DMS153 (cell line): ENCODE measurements around the gene VPS13D.

Source experiments
- DNase-seq: peaks from one replicate; lab custom pipeline; 2025; lab: John Stamatoyannopoulos, UW

The VPS13D gene

DNA sequence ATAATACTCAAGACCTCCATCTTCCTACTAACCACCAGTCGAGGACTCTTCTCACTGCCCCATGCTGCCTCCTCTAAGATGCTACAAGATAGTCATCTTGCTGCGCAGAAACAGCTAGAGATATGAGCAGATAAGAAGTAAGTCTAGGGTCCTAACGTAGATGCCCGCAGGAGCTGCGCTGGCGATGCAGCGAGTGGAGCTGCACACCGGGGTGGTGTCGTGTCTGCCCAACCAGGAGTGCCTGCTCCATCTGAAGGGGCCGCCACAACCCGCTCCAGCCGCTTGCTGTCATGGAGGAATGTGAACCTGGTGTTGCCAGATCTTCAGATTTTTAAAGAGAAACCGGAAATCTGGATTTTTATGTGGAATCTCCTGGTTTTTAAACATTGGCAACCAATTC lies 175.1 kb downstream of the VPS13D start:
- no peak for DNase-seq

DNA sequence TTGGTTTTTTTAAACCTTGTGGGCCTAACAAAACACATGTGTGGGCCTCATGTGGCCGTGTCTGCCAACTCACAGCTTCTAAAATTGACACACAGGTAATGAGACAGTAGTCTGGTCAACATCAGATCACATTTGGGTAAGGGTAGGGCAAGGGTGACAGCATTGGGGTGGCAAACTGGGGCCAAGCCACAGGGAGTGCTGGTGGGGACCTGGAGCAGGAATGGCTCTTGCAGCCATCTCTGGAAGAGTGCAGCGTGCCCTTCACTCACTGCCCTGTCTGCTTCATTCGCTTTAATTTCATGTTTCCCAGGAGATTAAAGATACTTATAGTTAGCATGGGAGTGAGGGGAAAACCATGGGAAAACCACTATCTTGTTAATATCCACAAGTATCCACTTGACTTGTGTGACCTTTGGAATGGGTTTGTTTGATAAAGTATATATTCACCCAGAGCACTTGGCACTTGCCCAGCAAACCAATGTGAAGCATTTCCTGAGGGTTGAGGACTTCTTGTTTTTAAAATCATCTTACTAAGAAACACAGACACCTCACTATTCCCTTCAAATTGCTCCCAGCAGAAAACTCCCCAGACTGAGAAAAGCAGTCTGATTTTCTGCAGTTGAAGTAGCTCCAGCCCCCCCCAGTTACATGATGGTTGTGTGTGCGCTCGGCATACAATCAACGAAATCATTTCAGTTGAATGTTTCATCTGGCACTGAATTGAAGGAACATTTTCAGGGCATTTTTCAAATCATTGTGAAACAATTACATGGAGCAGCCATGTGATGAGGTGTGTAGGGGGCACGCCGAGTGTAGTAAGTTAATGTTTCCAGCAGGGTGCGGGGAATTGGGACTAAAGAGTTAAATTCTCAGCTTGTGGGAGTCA lies 175.7 kb downstream of the VPS13D start:
- DNase-seq: no peak

DNA sequence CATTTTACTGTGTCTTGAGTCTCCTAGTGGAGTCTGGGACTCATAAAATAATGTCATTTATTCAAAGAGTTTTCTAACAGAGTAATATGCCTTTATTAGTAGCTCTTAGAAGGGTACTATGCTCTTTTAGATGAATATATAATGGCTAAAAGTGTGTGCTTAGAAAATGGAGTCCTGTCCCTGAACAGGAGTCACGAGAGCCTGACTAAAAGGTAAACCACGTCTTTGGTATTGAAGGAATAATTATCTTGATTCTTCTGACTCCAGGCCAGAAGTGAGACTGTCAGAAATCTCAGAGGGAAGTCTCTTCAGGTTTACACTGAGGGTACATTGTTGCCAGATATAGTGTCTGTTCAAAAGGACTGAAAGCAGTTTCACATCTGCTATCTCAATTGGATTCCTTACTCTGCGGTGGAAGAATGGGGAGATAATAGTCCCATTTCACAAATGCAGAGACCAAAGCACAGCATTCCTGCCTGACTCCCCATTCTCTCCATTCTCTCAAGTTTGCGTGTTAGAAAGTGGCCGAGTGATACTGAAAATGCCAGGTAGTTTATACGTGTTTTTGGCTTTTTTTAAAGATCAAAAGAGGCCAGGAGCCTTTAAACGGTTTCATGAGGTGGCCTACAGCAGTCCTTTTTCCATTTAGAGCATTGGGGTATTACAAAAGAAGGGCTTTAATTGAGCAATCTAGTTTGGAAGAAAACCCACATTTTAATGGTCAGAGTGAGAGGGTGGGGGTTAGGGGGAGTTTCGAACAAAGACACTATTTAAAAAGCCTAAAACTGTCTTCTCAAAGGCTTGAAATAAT lies 176.6 kb downstream of the VPS13D start:
- DNase-seq: no peak

DNA sequence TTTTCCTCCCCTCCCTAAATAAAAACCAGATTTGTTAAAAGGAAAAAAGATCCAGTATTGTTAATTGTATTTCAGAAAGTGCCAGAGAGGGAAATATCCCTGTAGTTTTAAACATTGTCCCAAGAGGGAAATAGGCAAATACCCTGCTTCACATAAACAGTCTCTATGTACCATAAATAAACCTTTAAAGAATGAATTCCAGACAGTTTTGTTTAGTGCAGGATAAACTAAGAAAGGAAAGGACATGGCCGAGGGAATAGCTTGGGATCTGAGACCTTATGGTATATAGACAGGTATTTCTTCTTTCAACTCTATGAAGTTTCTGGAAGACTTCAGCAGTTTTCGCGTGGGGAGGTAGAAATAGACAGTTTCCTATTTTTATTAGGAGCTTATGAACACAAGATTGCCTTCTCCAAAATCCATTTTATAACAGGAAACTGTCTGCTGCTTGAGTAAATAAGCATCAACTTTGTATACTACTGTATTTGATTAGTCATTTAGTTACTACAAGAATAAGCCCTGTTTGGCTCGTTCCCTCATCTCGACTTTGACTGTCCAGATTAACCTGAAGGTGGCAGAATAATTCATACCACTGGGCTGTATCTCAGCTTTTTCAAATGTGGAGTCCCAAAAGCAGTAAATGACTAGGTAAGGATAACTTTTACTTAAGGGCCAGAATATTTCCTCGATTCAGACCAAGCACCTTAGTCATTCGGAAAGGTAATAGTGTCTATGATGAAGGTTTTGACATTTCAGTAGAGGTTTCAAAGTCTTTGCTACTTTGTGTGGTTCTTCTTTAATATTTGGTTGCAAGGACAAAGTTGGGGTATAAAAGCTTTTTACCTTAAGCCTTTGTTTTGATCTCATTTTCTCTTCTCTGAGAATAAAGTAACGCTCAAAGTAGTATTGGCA lies 177.5 kb downstream of the VPS13D start:
- DNase-seq: no peak

DNA sequence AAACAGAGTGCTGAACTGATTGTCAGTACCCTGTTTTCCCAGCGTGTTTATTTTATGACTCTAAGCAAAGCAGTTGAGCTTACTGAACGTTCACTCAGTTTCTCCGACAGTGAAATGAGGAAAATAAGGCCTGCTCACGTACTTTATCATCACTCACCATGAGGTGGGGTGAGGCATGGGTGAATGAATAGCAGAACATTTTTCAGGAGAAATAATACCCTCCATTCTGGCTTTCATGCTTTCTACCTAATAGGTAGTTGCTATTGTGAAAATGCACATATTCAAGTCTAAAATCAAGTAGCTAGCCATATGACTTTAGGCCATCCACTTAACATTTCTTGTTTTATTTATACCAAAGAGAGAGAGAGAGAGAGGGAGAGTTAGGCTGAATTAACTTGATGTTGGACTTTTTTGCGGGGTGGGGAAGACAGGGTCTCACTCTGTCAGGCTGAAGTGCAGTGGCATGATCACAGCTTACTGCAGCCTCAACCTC lies 178.2 kb downstream of the VPS13D start:
- DNase-seq: no peak

DNA sequence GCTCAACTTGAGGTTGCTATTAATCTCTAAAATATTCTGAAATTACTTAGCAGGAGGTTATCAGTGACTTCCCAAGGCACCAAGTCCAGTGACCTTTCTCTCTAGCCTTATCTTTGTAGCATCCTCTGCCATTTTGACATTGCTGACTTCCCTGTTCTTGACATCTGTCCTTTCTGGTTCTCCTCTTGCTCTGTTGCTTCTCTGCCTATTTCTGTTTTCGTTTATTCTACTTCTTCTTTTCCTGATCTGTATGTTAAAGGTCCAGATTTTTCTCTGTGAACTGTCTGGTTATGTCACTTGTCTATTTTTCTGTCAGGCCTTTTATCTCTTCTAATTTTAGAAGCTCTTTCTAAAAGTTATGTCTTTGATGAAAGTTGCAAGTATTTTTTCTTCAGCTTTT lies 178.8 kb downstream of the VPS13D start:
- no peak for DNase-seq

DNA sequence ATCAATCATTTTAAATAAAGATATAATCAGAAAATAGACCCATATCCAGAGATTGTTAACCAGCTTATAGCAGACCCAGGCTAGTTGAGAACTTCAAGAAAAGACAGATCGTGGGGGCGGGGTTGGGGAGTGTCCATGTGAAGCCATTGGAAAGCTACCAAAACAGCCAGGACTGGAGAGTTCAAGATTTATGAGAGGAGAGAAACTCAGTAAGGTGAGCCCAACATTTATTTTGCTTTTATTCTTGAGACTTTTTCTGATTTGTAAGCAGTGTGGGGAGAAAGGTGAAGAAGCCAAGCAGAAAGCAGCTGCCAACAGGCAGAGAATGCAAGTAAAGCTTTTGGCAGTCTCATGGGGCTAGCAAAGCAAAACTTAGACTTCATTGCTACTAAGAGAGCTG lies 179.9 kb downstream of the VPS13D start:
- no peak for DNase-seq

DNA sequence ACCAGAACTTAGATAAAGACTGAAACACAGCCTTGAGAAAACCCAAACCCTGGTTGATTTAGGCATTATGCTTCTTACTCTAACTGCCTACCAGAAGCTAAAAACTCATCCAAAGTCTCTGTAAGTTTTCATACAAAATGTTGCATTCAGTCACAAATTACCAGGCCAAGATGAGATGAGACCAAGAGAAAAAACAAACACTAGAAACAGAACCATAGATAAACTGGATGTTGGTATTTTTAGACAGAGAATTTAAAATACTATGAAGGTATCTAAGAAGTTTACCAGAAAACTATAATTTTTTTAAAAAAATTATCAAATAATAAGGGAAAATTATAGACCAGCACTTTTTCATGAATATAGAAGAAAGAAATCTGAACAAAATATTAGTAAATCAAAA lies 180.5 kb downstream of the VPS13D start:
- no peak for DNase-seq

DNA sequence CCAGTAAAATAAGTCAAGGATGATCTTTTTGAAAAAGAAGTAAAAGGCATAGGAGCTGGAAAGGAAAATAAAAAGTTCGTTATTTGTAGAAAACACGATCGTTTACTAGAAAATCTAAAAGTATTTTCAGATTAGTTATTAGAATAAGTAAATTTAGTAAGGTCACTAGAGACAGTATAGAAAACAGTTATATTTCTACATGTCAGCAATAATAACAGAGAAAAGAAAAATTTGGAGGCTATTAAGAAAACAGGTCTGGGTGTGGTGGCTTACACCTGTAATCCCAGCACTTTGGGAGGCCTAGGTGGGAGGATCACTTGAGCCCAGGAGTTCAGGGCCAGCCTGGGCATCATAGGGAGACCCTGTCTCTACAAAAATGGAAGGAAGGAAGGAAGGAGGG lies 181.3 kb downstream of the VPS13D start:
- DNase-seq: no peak

DNA sequence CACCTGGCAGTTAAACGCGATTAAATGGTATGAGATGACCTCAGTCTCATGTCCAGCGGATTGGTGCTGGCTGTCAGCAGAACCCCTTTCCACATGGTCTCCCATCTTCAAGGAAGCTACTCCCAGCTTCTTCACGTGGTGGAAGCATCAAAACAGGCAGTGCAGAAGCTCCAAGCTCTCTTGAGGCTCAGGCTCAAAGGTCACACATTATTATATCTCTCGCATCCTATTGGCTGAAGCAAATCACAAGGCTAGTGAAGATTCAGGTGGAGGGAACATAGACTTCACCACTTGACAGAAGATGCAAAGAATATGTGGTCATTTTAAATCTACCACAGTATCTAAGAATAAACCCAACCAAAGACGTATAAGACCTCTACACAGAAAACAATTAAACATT lies 181.9 kb downstream of the VPS13D start:
- no peak for DNase-seq

DNA sequence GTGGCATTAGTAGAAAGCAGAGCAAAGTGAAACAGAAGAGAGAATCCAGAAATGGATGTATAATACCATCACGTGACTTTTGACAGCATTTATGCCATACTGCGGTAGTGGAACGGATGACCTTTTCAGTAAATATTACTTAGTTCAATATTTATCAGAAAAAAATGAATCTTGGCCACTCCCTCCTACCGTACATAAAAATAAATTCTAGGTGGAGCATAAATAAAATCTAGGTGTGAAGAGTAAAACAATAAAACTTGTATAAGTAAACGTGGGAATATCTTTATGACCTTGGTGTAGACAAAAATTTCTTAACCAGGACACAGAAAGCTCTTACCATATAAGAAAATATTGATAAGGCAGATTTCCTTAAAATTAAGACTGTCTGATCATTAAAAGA lies 182.6 kb downstream of the VPS13D start:
- DNase-seq: no peak

DNA sequence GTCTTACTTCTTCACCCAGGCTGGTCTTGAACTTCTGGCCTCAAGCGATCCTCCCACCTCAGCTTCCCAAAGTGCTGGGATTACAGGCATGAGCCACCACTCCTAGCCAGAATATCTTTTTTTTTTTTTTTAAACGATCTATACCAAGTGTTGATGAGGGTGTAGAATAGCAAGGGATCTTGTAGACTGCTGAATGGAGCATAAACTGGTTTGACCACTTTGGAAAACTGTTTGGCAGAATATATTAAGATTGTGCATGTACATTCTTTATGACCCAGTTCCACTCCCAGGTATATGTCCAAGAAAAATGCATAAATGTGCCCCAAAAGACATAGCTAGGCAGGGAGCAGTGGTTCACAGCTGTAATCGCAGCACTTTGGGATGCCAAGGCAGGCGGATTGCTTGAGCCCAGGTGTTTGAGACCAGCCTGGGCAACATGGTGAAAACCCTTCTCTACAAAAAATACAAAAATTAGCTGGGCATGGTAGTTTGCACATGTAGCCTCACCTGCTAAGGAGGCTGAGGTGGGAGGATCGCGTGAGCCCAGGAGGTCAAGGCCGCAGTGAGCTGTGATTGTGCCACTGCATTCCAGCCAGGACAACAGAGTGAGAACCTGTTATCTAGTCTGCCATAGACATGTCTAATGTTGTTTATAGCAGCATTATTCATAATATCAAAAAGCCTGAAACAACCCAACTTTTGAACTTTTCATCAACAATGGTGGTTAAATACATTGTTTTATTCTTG lies 184.0 kb downstream of the VPS13D start:
- DNase-seq: no peak

DNA sequence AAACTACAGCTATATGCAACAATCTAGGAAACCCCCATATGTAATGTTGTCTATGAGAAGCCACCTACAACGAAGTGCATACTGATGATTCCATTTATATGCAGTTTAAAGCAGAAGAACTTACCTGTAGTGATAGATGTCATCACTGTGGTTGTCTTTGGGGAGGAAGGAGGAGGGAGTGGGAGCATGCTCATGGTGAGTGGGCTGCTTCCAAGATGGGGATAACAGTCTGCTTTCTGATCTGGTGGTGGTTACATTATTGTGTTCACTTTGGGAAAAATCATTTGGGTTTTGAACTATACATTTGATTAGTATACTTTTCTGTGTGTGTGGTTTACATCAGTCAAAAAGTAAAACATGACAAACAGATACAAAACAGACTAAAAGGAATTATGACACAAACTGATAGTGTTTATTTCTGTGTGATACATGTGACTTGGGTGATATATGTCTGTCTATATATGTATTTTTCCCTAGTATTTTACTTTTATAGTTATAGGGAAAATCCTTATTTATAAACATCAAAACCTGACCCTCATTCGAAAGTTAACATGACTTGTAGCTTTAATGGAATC lies 184.7 kb downstream of the VPS13D start:
- no peak for DNase-seq

DNA sequence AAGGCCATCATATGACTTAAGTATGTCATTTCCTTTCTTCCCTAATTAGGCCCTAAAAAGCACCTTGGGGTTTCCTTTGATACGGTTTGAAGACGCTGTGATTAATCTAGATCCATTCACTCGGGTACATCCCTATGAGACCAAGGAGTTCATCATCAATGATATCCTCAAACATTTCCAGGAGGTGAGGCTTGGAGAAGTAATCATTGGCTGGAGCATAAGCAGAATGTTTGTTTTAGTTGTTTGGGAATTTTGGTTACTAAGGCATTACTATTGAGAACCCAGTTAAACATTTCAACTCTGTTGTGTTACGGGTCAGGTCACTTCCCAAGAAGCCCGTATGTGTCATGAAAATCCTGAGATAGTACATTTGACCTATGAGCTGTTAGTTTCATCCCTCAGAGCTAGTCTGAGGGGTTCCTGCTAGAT lies 185.2 kb downstream of the VPS13D start:
- no peak for DNase-seq

DNA sequence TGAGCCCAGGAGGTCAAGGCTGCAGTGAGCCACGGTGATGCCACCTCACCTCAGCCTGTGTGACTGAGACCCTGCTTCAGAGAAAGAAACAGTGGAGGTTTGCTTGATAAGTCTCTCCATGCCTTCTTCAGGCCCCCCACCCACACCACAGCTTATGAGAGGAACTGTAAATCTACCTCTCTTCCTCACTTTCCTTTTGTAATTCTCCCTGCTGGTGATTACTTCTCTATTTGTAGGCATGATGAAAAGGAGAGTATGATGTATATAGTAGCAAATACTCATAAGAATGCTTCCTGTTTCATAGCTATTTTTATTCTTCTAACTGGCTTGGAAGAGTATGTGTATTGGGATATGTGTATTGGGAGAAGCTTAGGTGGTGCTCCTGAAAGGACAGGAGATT lies 186.3 kb downstream of the VPS13D start:
- DNase-seq: no peak

DNA sequence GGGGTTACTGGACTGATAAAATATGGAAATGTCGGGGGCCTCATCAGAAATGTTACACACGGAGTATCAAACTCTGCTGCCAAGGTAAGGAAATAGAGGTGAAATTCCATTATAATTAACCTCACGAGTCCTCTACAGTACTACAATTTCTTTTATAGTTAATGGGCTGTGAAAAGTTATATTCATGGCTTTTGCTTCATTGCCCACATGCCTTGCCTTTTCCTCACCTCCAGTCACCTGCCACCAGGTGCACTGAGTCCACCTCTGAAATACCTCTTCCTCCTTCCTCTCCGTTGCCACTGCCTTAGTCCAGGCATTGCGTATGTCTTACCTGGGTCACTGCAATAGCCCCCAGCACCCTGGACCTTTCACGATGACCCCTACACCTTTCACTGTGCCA lies 186.9 kb downstream of the VPS13D start:
- no peak for DNase-seq

DNA sequence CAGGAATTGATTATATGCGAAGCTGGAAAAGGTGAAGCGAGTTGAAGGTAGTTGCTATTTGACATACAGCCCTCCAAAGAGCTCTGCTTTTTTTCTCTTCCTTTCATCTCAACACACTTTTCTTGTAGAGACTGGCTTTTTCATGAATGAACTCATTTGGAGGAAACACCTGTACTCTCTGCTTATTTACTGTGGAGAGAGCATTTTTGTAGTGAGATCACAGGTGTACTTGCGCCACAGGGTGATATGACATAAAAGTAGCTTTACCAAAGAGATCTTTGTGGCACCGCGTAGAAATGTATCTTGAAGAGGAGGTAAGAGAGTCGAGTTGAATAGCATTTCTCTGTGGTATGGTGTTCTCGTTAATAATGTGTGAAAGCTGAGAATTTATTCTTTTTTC lies 187.6 kb downstream of the VPS13D start:
- DNase-seq: no peak

DNA sequence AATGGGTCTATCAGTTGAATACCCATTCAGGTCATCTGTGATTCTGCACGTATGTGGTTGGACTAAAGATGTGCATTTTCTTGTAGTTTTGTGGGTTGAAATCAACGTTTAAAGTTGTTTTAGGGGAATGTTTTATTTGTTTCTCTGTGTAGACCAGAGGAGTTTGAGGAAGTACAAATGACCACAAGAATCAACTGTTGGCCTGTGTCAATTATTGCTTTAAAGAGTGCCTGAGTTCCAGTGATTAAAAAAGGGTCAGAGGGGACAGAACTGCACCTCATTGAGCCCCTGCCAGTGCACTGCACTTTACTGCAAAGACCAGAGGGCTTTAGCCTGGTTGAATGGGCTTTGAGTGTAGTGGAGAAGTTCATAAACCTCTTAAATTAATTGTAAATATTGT lies 190.3 kb downstream of the VPS13D start:
- DNase-seq: no peak

DNA sequence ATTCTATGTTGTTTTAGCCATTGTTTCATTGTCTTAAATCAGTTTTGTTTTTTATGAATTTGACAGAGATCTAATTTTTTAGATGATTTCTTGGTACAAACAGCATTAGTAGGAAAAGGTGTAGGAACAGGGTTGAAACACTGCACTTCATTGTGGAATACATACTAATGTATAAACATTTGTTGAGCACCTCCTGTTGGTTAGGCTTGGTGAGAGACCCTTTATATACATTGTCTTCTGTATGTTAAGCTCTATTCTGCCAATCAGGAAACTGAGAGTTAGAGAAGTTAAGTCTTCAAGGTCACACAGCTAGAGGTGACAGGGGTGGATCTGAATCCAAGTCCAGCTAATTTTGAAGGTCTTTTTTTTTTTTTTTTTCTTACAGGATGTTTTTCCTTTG lies 192.7 kb downstream of the VPS13D start:
- no peak for DNase-seq

DNA sequence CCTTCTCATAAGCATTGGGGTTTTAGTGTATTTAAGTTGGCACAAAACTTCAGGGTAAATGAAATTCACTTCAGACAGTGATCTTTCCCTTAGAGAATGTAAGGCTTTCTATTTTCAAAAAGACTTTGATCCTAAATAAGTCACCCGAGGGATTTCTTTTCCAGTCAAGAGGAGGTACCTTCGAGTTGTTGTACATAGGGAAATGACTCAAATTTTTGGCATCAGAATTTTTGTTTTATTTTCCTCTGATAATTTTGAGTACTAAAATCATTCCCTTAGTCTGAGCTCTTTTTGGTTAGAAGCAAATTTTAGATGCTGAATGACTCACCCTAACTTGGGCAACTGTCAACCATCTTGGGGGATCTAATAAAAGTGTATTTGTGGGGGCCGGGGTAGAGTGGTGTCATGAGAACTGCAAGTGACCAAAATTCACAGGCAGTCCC lies 194.3 kb downstream of the VPS13D start:
- DNase-seq: no peak

DNA sequence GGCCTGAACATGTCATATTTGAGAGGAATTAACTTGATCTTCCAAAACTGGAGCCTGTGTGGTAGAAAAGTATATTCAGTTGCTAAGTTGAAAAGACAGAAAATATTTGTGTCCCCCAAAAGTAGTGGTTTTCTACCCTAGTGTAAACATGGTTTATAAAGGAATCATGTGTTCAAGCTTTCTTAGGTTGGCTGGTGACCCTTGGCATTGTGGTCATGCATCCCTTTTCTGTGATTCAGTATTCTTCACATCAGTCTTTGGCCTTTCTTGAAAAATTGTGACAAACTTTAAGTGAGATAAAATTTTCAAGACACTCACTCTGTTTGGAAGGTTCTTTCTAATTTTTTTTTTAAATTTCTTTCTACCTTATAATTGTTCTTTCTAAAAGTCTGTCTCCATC lies 195.0 kb downstream of the VPS13D start:
- DNase-seq: no peak
